Common myeloid progenitor, CD34-positive (primary cell): ENCODE measurements around the gene ZNF319.

Experiments
- CTCF ChIA-PET: fragments of 350-600 bp; sonication (Branson Sonifier 250); formaldehyde crosslinking; loops from one replicate; lab custom pipeline; 2021; ENCODE audit warnings: antibody characterized with exemption; lab: Charles Lee
- POLR2A ChIA-PET: fragments of 350-600 bp; sonication (Branson Sonifier 250); formaldehyde crosslinking; loops from one replicate; lab custom pipeline; 2021; ENCODE audit warnings: antibody characterized with exemption; lab: Charles Lee
- DNase-seq, 3 donors: peaks; one replicate each; pipeline versions ENCODE4 v3.0.0 to v3.0.0-alpha.2; 2013
- H3K27ac ChIP-seq, 2 experiments: 1 replicate in 1 of 2; 2 replicates in 1 of 2; pipeline ENCODE4 v1.7.0; 2013; ENCODE audit warnings: inconsistent platforms in 2 of 2, low read length in 2 of 2, mild to moderate bottlenecking in 2 of 2, low read depth in 1 of 2, moderate library complexity in 1 of 2; ENCODE audit not compliant: severe bottlenecking in 2 of 2, insufficient read depth in 1 of 2, poor library complexity in 1 of 2
- H3K27me3 ChIP-seq, 5 experiments: replicated peaks in 2 of 5; 1 replicate in 3 of 5; 2 replicates in 2 of 5; pipeline versions ENCODE4 v1.6.1 to v1.7.0; 2013; ENCODE audit warnings: low read length in 4 of 5, mild to moderate bottlenecking in 2 of 5, moderate library complexity in 2 of 5, inconsistent platforms in 1 of 5; ENCODE audit not compliant: insufficient read depth in 5 of 5, control insufficient read depth in 4 of 5
- H3K36me3 ChIP-seq, 4 experiments: 1 replicate in 2 of 4; 2 replicates in 2 of 4; pipeline versions ENCODE4 v1.6.1 to v1.7.0; 2013; ENCODE audit warnings: low read length in 3 of 4, control low read depth in 1 of 4, mild to moderate bottlenecking in 1 of 4; ENCODE audit not compliant: control insufficient read depth in 4 of 4, insufficient read depth in 4 of 4
- H3K4me1 ChIP-seq, 4 experiments: 1 replicate in 3 of 4; 2 replicates in 1 of 4; pipeline versions ENCODE4 v1.6.1 to v1.7.1; 2013; ENCODE audit warnings: low read length in 3 of 4, mild to moderate bottlenecking in 3 of 4, control low read depth in 1 of 4, inconsistent platforms in 1 of 4, moderate library complexity in 1 of 4; ENCODE audit not compliant: control insufficient read depth in 4 of 4, insufficient read depth in 4 of 4; ENCODE audit errors: control extremely low read depth in 1 of 4
- H3K4me3 ChIP-seq, 7 experiments: 1 replicate in 4 of 7; 2 replicates in 3 of 7; pipeline versions ENCODE4 v1.5.1 to v1.7.0; 2013; ENCODE audit warnings: mild to moderate bottlenecking in 7 of 7, low read length in 6 of 7, moderate library complexity in 6 of 7, inconsistent platforms in 2 of 7, low read depth in 2 of 7, control low read depth in 1 of 7; ENCODE audit not compliant: insufficient read depth in 4 of 7, control insufficient read depth in 1 of 7; ENCODE audit errors: extremely low read depth in 1 of 7
- H3K9me3 ChIP-seq, 5 experiments: 1 replicate in 4 of 5; 2 replicates in 1 of 5; pipeline versions ENCODE4 v1.6.1 to v1.7.1; 2013; ENCODE audit warnings: low read length in 4 of 5, mild to moderate bottlenecking in 2 of 5, inconsistent platforms in 1 of 5, low read depth in 1 of 5, moderate library complexity in 1 of 5; ENCODE audit not compliant: control insufficient read depth in 4 of 5, insufficient read depth in 2 of 5; ENCODE audit errors: control extremely low read depth in 1 of 5
- WGBS: methylation state at CpG from one replicate; pipeline ENCODE4 v1.1.5; 2013; ENCODE audit not compliant: insufficient coverage; 5-methylcytosine and 5-hydroxymethylcytosine counted together

Gene ZNF319

GRCh38 chr16:57956270-57956808 is 44.1 kb downstream of the ZNF319 start:
- CTCF ChIA-PET: interaction anchor here (0.6 to 2.1 kb wide), 3 partner anchors 12 to 163 kb away, joined by 3 to 7 read pairs (median 5); no protein-coding TSS in a partner anchor
- H3K9me3 ChIP-seq: no peaks in the 10 kb centered on the region
- no peaks in the 10 kb centered on the region for H3K27me3 ChIP-seq
- no peak for DNase-seq
- no peaks in the 10 kb centered on the region for H3K4me1 ChIP-seq
- no peak overlapping the region for H3K27ac ChIP-seq
- H3K36me3 ChIP-seq: no peaks in the 10 kb centered on the region
- no peak overlapping the region for H3K4me3 ChIP-seq
- 98% methylated on average over 7 of the region's 8 CpGs for WGBS
- POLR2A ChIA-PET: no interaction called here

- Histone ChIP-seq H3K27me3 (peaks cover 0 to 2% (median 0%) of the 10 kb centered on the region in 5 experiments), H3K4me1 (no peaks in the 10 kb centered on the region), H3K36me3 (no peaks in the 10 kb centered on the region), H3K9me3 (no peaks in the 10 kb centered on the region), H3K27ac (no peak overlapping the region), H3K4me3 (no peak overlapping the region)
- CTCF ChIA-PET: interaction anchor here (0.7 to 2.1 kb wide), 3 partner anchors 11 to 17 kb away, joined by 3 to 7 read pairs (median 5); no protein-coding TSS in a partner anchor
- over 99% methylated on average over 12 of the region's 12 CpGs for WGBS
- POLR2A ChIA-PET: no interaction called here
- DNase-seq: no peak
Measured at GRCh38 chr16:57955572-57956188, 44.8 kb downstream of the ZNF319 start.

- ChIA-PET CTCF (interaction anchor here (0.6 to 1.3 kb wide), 4 partner anchors 9 to 407 kb away, joined by 3 to 4 read pairs (median 4); no protein-coding TSS in a partner anchor), POLR2A (no interaction called here)
- Histone ChIP-seq H3K27ac (no peak overlapping the region), H3K9me3 (no peaks in the 10 kb centered on the region), H3K4me3 (no peak overlapping the region), H3K36me3 (no peaks in the 10 kb centered on the region), H3K4me1 (no peaks in the 10 kb centered on the region), H3K27me3 (peaks cover 0 to 3% (median 0%) of the 10 kb centered on the region in 5 experiments)
- no CpG with 5 or more reads among the region's 1 CpG for WGBS
- no peak for DNase-seq
Measured at GRCh38 chr16:57953857-57954256, 46.6 kb downstream of the ZNF319 start.

GRCh38 chr16:57952909-57953308 is 47.6 kb downstream of the ZNF319 start:
- no peaks in the 10 kb centered on the region for H3K9me3 ChIP-seq
- H3K36me3 ChIP-seq: no peaks in the 10 kb centered on the region
- H3K4me3 ChIP-seq: no peak overlapping the region
- DNase-seq: no peak
- ChIA-PET CTCF (interaction anchor here (1.0 to 1.3 kb wide), 4 partner anchors 24 to 72 kb away, joined by 3 to 4 read pairs (median 4); no protein-coding TSS in a partner anchor), POLR2A (no interaction called here)
- no peak overlapping the region for H3K27ac ChIP-seq
- H3K4me1 ChIP-seq: no peaks in the 10 kb centered on the region
- WGBS: 98% methylated on average over 6 of the region's 9 CpGs
- peaks cover 0 to 3% (median 0%) of the 10 kb centered on the region in 5 experiments for H3K27me3 ChIP-seq

- DNase-seq: no peak
- 93% methylated on average over 4 of the region's 7 CpGs for WGBS
- H3K27me3 ChIP-seq: peaks cover 0 to 3% (median 0%) of the 10 kb centered on the region in 5 experiments
- CTCF ChIA-PET: interaction anchor here (0.6 kb wide), 1 partner anchor 19 kb away, joined by 3 read pairs; no protein-coding TSS in a partner anchor
- H3K27ac ChIP-seq: no peak overlapping the region
- H3K4me1 ChIP-seq: no peaks in the 10 kb centered on the region
- POLR2A ChIA-PET: no interaction called here
- no peak overlapping the region for H3K4me3 ChIP-seq
- no peaks in the 10 kb centered on the region for H3K36me3 ChIP-seq
- H3K9me3 ChIP-seq: no peaks in the 10 kb centered on the region
Measured at GRCh38 chr16:57951204-57951960, 49.1 kb downstream of the ZNF319 start.

GRCh38 chr16:57950382-57950781 is 50.1 kb downstream of the ZNF319 start:
- H3K36me3 ChIP-seq: no peaks in the 10 kb centered on the region
- no peaks in the 10 kb centered on the region for H3K9me3 ChIP-seq
- no peaks in the 10 kb centered on the region for H3K4me1 ChIP-seq
- H3K27ac ChIP-seq: no peak overlapping the region
- peaks cover 0 to 3% (median 0%) of the 10 kb centered on the region in 5 experiments for H3K27me3 ChIP-seq
- DNase-seq: no peak
- WGBS: 45% methylated on average over 6 of the region's 6 CpGs
- POLR2A ChIA-PET: no interaction called here
- CTCF ChIA-PET: no interaction called here
- H3K4me3 ChIP-seq: no peak overlapping the region
